HAP-1 (cell line): ENCODE measurements around the gene RUNX1.
A peak's percentile ranks its signal among the peaks of the same experiment; 100 is the strongest.

Experiments
- DNase-seq, 2 experiments: peaks; one replicate each; pipeline ENCODE4 v3.0.0-alpha.2; 2016 to 2020; ENCODE audit warnings: low spot score in 2 of 2
- H3K27me3 ChIP-seq: fragments of 250-450 bp; sonication (Bioruptor Pico); 2 replicates; pipeline ENCODE4 v1.5.1; 2020; ENCODE audit warnings: low read depth, mild to moderate bottlenecking, moderate library complexity
- H3K36me3 ChIP-seq: fragments of 250-450 bp; sonication (Bioruptor Pico); replicated peaks from 2 replicates; pipeline ENCODE4 v1.5.1; 2020; ENCODE audit warnings: mild to moderate bottlenecking
- H3K4me1 ChIP-seq: fragments of 250-450 bp; sonication (Bioruptor Pico); 2 replicates; pipeline ENCODE4 v1.5.1; 2020; ENCODE audit warnings: mild to moderate bottlenecking
- H3K4me3 ChIP-seq: fragments of 250-450 bp; sonication (Bioruptor Pico); 2 replicates; pipeline ENCODE4 v1.5.1; 2020; ENCODE audit warnings: mild to moderate bottlenecking, moderate library complexity
- H3K9me3 ChIP-seq: fragments of 250-450 bp; sonication (Bioruptor Pico); 2 replicates; pipeline ENCODE4 v1.5.1; 2020; ENCODE audit warnings: mild to moderate bottlenecking, moderate library complexity
- in situ Hi-C: fragments of 300-500 bp; cut with MboI; formaldehyde crosslinking; loops from 3 replicates; pipeline ENCODE4 v1.14.3; 2020; ENCODE audit warnings: low sequenced_read_pairs, inconsistent platforms, mixed read lengths

The RUNX1 gene

DNA sequence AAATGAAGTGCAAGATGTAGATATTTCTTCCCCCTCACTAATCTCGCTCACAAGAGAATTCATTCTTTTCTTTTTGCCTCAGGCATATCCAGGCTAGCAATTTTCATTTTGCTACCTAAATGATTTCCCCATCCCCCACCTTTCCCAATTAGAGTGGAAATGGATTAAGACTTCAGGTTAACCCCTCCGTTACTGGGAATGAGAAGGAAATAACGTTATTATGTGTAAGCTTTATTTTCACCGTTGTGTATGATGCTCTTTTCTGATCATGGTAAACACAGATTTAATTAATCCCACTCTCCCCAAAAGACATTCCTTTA is 143.9 kb downstream of the RUNX1 start:
- peaks cover 34% of the 10 kb centered on the region for H3K4me1 ChIP-seq
- H3K4me3 ChIP-seq: no peak overlapping the region
- peaks cover 16% of the 10 kb centered on the region for H3K27me3 ChIP-seq
- in situ Hi-C loops: no loop called here
- H3K36me3 ChIP-seq: no peaks in the 10 kb centered on the region
- no peaks in the 10 kb centered on the region for H3K9me3 ChIP-seq
- DNase-seq: peak in 1 of 2 experiments; percentile 36

DNA sequence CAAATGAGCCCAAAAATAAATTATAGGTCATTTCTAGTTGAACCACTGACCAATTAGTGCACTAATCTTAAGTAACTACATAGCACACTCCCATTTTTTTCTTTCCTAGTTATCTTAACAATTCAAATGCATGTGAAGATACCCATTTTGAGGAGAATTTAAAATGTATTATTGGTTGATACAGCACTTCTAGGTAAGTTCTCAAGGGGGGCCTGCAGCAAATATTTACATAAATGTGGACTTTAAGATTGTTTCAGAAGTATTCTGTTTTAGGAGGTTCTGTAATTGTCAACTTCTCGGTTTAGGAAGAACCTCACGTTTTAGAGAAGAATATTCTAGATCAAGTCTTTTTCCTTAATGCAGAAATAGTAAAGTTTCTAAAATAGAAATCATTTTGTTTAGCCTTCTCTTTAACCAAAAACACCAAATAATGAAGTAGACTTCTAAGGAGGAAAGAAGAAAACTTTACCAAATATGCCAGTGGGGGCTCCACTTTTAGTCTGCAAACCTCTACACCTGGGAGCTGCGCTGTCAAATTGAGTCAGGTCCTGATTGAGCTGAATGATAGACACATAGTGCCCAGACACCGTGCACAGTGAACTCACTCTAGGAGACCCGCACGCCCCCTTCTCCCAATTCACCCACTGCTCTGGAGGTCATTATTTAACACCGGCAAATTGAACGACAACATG is 144.4 kb downstream of the RUNX1 start:
- Histone ChIP-seq H3K4me3 (no peak overlapping the region), H3K9me3 (no peaks in the 10 kb centered on the region), H3K27me3 (peaks cover 16% of the 10 kb centered on the region), H3K4me1 (peaks cover 34% of the 10 kb centered on the region), H3K36me3 (no peaks in the 10 kb centered on the region)
- DNase-seq: no peak
- in situ Hi-C loops: no loop called here

DNA sequence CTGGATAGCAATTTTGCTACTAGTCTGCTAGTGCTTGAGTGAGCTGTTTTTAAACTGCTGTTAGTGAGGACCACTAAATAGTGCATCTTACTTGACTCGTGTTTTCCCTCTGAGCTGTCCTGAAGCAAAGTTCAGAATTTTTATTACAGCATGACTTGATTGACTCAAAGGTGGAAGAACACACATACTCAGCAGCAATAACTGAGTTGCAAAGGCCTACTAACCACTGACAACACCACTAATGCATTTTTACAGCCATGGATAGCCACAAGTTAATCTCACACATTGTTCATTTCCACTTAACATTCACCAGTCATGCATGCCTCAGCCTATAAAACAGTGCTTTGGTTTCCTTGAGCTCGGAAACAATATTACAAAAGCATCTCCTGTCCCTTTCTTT is 148.7 kb downstream of the RUNX1 start:
- Histone ChIP-seq H3K4me1 (peaks cover 8% of the 10 kb centered on the region), H3K27me3 (peaks cover 13% of the 10 kb centered on the region), H3K9me3 (no peaks in the 10 kb centered on the region), H3K36me3 (no peaks in the 10 kb centered on the region), H3K4me3 (no peak overlapping the region)
- in situ Hi-C loops: no loop called here
- no peak for DNase-seq

DNA sequence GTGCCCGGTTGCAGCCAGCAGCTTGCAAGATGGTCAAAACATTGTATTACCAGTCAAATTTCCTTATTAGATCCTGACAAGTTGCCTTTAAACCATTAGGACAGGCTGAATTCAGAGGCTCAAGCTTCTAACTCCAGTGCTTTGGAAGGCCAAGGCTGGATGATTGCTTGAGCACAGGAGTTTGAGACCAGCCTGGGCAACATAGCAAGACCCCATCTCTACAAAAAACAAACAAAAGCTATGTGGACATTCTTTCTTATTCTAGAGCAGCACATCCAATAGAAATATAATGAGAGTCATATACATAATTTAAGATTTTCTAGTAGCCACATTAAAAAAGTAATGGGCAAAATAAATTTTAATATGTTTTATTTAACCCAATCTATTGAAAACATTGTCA is 149.3 kb downstream of the RUNX1 start:
- peaks cover 15% of the 10 kb centered on the region for H3K27me3 ChIP-seq
- no peak overlapping the region for H3K4me3 ChIP-seq
- peaks cover 2% of the 10 kb centered on the region for H3K4me1 ChIP-seq
- no peaks in the 10 kb centered on the region for H3K36me3 ChIP-seq
- DNase-seq: no peak
- no peaks in the 10 kb centered on the region for H3K9me3 ChIP-seq
- in situ Hi-C loops: loop anchor here (25.0 kb wide), 2 partner anchors 287 to 938 kb away; partner anchors contain the start of gene RCAN1

- H3K27me3 ChIP-seq: peaks cover 10% of the 10 kb centered on the region
- in situ Hi-C loops: loop anchor here (25.0 kb wide), 2 partner anchors 287 to 938 kb away; partner anchors contain the start of gene RCAN1
- H3K4me3 ChIP-seq: no peak overlapping the region
- no peaks in the 10 kb centered on the region for H3K36me3 ChIP-seq
- DNase-seq: no peak
- no peaks in the 10 kb centered on the region for H3K4me1 ChIP-seq
- H3K9me3 ChIP-seq: no peaks in the 10 kb centered on the region
These were observed 149.8 kb downstream of the RUNX1 start for GRCh38 chr21:34899302-34899701.

- H3K9me3 ChIP-seq: no peaks in the 10 kb centered on the region
- in situ Hi-C loops: loop anchor here (25.0 kb wide), 2 partner anchors 286 to 939 kb away; partner anchors contain the start of gene RCAN1
- H3K4me1 ChIP-seq: no peaks in the 10 kb centered on the region
These were observed 151.3 kb downstream of the RUNX1 start for GRCh38 chr21:34897828-34898227.

GRCh38 chr21:34894401-34894800 is 154.7 kb downstream of the RUNX1 start:
- Histone ChIP-seq H3K9me3 (no peaks in the 10 kb centered on the region), H3K27me3 (peaks cover 36% of the 10 kb centered on the region), H3K36me3 (no peaks in the 10 kb centered on the region), H3K4me1 (no peaks in the 10 kb centered on the region; the same call in 1 of the 2 replicates), H3K4me3 (no peak overlapping the region)
- in situ Hi-C loops: loop anchor here (25.0 kb wide), 2 partner anchors 282 to 943 kb away; partner anchors contain the start of gene RCAN1
- no peak for DNase-seq

More at GRCh38 chr21:34897828-34898227, 151.3 kb downstream of the RUNX1 start:
- no peak overlapping the region for H3K4me3 ChIP-seq
- H3K27me3 ChIP-seq: peaks cover 16% of the 10 kb centered on the region
- DNase-seq: no peak
- H3K36me3 ChIP-seq: no peaks in the 10 kb centered on the region

DNA sequence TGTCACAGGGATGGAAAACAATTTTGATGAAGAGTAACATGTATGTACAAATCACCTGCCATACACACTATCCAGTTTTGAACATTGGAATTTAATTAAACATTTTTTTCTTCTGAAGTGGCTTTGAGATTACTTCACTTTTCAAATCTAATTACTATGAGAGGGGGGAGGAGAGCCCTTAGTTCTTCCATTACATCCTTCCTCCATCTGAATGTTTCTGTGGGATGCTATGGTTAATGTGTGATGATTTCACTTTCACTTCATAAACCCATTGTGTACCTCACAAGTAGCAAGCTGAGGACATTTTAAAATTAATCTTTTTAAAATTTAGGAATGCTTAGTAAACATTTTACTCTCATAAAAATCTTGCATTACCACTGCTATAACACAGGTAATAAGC is 156.9 kb downstream of the RUNX1 start:
- H3K4me1 ChIP-seq: no peaks in the 10 kb centered on the region; the same call in 1 of the 2 replicates
- DNase-seq: no peak
- no peak overlapping the region for H3K4me3 ChIP-seq
- H3K9me3 ChIP-seq: no peaks in the 10 kb centered on the region
- peaks cover 36% of the 10 kb centered on the region for H3K27me3 ChIP-seq
- in situ Hi-C loops: loop anchor here (25.0 kb wide), 2 partner anchors 280 to 945 kb away; partner anchors contain the start of gene RCAN1
- H3K36me3 ChIP-seq: no peaks in the 10 kb centered on the region

DNA sequence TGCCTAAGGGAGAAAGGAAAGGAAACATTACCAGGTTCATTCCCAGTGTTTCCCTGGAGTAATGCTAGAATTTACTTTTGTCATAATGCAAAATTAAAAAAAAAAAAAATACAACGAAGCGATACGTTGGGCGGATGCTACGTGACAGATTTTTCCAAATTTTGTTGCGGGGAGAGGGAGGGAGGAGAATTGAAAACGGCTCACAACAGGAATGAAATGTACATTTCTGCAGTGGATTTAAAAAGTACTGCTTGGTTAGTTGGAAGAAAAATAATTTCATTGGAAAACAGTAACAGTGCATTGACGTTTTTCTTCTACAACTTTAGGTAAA is 157.5 kb downstream of the RUNX1 start:
- Histone ChIP-seq H3K27me3 (peaks cover 36% of the 10 kb centered on the region), H3K9me3 (no peaks in the 10 kb centered on the region), H3K36me3 (no peaks in the 10 kb centered on the region), H3K4me3 (no peak overlapping the region), H3K4me1 (no peaks in the 10 kb centered on the region; the same call in 1 of the 2 replicates)
- in situ Hi-C loops: loop anchor here (25.0 kb wide), 2 partner anchors 279 to 946 kb away; partner anchors contain the start of gene RCAN1
- no peak for DNase-seq

- Histone ChIP-seq H3K4me3 (no peak overlapping the region), H3K9me3 (no peaks in the 10 kb centered on the region), H3K36me3 (no peaks in the 10 kb centered on the region), H3K27me3 (peaks cover 36% of the 10 kb centered on the region), H3K4me1 (no peaks in the 10 kb centered on the region; the same call in 1 of the 2 replicates)
- DNase-seq: no peak
- in situ Hi-C loops: loop anchor here (25.0 kb wide), 2 partner anchors 279 to 946 kb away; partner anchors contain the start of gene RCAN1
These were observed 158.1 kb downstream of the RUNX1 start for GRCh38 chr21:34890724-34891612.

GRCh38 chr21:34890470-34890723 is 158.7 kb downstream of the RUNX1 start:
- peaks cover 36% of the 10 kb centered on the region for H3K27me3 ChIP-seq
- in situ Hi-C loops: loop anchor here (25.0 kb wide), 2 partner anchors 278 to 947 kb away; partner anchors contain the start of gene RCAN1
- peak overlapping the region; percentile 13; the same call in 1 of the 2 replicates for H3K4me3 ChIP-seq
- peaks cover under 1% of the 10 kb centered on the region; the same call in 1 of the 2 replicates for H3K4me1 ChIP-seq
- no peak for DNase-seq
- H3K9me3 ChIP-seq: no peaks in the 10 kb centered on the region
- H3K36me3 ChIP-seq: no peaks in the 10 kb centered on the region

DNA sequence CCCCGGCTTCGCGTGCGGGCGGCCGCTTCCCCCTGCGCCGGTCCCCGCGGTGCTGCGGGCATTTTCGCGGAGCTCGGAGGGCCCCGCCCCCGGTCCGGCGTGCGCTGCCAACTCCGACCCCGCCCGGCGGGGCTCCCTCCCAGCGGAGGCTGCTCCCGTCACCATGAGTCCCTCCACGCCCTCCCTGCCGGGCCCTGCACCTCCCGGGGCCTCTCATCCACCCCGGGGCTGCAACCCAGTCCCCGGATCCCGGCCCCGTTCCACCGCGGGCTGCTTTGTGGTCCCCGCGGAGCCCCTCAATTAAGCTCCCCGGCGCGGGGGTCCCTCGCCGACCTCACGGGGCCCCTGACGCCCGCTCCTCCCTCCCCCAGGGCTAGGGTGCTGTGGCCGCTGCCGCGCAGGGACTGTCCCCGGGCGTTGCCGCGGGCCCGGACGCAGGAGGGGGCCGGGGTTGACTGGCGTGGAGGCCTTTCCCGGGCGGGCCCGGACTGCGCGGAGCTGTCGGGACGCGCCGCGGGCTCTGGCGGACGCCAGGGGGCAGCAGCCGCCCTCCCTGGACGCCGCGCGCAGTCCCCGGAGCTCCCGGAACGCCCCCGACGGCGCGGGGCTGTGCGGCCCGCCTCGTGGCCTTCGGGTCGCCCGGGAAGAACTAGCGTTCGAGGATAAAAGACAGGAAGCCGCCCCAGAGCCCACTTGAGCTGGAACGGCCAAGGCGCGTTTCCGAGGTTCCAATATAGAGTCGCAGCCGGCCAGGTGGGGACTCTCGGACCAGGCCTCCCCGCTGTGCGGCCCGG is 159.2 kb downstream of the RUNX1 start:
- peaks cover 33% of the 10 kb centered on the region for H3K27me3 ChIP-seq
- H3K4me3 ChIP-seq: peak overlapping the region; percentile 58
- H3K36me3 ChIP-seq: no peaks in the 10 kb centered on the region
- in situ Hi-C loops: loop anchor here (10.0 to 25.0 kb wide), 4 partner anchors 55 to 947 kb away; partner anchors contain the start of gene RCAN1
- H3K9me3 ChIP-seq: no peaks in the 10 kb centered on the region
- DNase-seq: peak; percentile 43 to 78
- H3K4me1 ChIP-seq: peaks cover 3% of the 10 kb centered on the region; the same call in 1 of the 2 replicates

DNA sequence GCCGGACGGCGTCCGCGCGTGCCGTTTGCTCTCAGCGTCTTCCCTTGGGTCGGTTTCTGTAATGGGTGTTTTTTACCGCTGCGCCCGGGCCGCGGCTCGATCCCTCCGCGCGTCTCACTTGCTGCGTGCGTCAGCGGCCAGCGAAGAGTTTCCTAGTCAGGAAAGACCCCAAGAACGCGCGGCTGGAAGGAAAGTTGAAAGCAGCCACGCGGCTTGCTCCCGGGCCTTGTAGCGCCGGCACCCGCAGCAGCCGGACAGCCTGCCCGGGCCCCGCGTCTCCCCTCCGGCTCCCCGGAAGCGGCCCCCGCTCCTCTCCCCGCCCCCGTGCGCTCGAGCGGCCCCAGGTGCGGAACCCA is 159.8 kb downstream of the RUNX1 start:
- Histone ChIP-seq H3K4me3 (peak overlapping the region; percentile 58), H3K27me3 (peaks cover 33% of the 10 kb centered on the region), H3K4me1 (peaks cover 9% of the 10 kb centered on the region), H3K36me3 (no peaks in the 10 kb centered on the region), H3K9me3 (no peaks in the 10 kb centered on the region)
- in situ Hi-C loops: loop anchor here (10.0 to 25.0 kb wide), 4 partner anchors 56 to 948 kb away; partner anchors contain the start of gene RCAN1
- peak in 1 of 2 experiments; percentile 59 for DNase-seq
